ENCODE data around the gene CNN1. TPM values are rescaled to one million over a fixed set of nuclear protein-coding genes. Genes with fewer than 3 reads are reported as not detected.

CNN1 gene
- total RNA-seq = not detected in 2 replicates

DNA sequence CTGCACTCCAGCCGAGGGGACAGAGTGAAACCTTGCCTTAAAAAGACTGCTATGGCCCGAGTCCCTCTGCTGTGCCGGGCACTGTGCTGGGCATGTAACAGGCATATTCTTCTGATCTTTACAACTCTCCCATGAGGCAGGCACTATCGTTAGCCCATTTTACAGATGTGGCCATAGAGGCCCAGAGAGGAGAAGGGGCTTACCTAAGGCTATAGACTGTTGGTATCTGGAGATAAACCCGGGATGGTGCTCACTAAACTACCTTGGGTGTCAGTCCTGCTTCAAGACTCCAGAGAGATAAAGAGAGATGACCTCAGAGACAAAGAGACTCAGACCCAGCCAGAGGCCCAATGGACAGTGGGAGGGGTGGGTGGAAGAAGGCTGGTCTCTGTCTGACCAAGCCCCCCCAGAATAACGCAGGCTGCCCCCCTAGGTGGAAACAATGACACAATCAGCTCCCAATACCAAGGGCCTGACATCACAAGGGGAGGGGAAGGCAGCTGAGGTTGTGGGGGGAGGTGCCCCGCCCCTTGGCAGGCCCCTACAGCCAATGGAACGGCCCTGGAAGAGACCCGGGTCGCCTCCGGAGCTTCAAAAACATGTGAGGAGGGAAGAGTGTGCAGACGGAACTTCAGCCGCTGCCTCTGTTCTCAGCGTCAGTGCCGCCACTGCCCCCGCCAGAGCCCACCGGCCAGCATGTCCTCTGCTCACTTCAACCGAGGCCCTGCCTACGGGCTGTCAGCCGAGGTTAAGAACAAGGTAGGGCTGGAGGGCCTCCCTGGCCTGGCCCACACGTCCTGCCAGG is at the start of gene CNN1:
Gene CNN1, plus strand, starts transcription at position 620 of the 805 bp plus-strand sequence. Its CDS starts 77 bp downstream, at position 697.
- Mint-ChIP-seq H3K36me3 (ENCODE audit: low read depth) (no peaks in the 10 kb centered on the region), H3K4me1 (peaks cover 5% of the 10 kb centered on the region), H3K27ac (no peak within 1 kb of the TSS), H3K27me3 (peaks cover 31% of the 10 kb centered on the region), H3K4me3 (no peak within 1 kb of the TSS), H3K9me3 (no peaks in the 10 kb centered on the region)
- no peak for DNase-seq
- intact Hi-C loops (cut with micrococcal nuclease) = no loop called here

DNA sequence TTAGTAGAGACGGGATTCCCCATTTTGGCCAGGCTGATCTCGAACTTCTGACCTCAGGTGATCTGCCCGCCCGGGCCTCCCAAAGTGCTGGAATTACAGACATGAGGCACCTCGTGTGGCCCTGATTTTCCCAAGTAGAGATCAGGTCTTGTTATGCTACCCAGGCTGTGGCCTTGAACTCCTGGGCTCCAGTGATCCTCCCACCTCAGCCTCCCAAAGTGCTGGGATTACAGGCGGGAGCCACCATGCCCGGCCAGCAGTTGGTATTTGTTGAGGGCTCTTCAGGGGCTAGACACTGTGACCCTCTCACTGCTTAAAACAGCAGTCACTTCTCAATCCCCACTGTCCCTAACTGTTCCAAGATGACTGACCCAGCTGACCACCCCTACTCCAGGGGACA is 49.3 kb upstream of the CNN1 start:
- intact Hi-C loops (cut with micrococcal nuclease) = no loop called here

DNA sequence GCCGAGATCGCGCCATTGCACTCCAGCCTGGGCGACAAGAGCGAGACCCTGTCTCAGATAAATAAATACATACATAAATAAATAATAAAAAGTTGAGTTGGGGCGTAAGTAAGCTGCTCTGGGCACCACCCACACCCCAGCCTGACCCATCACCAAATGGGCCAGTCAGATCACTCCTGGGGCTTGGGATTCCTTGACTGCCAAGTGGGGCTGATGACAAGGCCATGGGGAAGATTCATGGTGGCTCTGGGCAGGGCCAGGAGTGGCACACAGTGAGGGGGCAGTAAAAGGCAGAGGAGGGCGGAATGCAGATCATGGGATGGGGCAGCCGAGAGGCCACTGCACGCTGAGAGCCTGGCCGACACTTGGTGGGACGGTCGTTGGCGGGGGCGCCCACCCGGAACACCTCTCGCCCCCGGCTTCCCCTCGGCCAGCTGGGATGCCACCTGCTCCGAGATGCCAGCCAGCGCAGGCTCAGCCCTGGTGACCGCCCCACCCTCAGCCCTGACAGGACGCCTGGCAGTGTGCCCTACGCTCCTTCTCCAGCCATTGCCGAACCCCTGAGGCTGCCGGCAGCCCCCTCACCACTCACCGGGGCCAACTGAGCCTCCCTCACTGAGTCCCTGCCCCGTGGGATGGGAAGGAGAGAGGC is 43.9 kb upstream of the CNN1 start:
- peaks cover 22% of the 10 kb centered on the region for H3K36me3 Mint-ChIP-seq (ENCODE audit: low read depth)
- no peak overlapping the region for H3K27ac Mint-ChIP-seq
- intact Hi-C loops (cut with micrococcal nuclease) = no loop called here
- H3K27me3 Mint-ChIP-seq = no peaks in the 10 kb centered on the region
- no peaks in the 10 kb centered on the region for H3K9me3 Mint-ChIP-seq
- H3K4me1 Mint-ChIP-seq = no peaks in the 10 kb centered on the region
- DNase-seq = no peak
- H3K4me3 Mint-ChIP-seq = no peak overlapping the region

More for the DNA sequence above, 49.3 kb upstream of the CNN1 start:
- no peaks in the 10 kb centered on the region for H3K4me1 Mint-ChIP-seq
- DNase-seq = no peak
- H3K36me3 Mint-ChIP-seq (ENCODE audit: low read depth) = peaks cover 22% of the 10 kb centered on the region
- no peak overlapping the region for H3K27ac Mint-ChIP-seq
- H3K4me3 Mint-ChIP-seq = no peak overlapping the region
- no peaks in the 10 kb centered on the region for H3K9me3 Mint-ChIP-seq
- H3K27me3 Mint-ChIP-seq = no peaks in the 10 kb centered on the region

DNA sequence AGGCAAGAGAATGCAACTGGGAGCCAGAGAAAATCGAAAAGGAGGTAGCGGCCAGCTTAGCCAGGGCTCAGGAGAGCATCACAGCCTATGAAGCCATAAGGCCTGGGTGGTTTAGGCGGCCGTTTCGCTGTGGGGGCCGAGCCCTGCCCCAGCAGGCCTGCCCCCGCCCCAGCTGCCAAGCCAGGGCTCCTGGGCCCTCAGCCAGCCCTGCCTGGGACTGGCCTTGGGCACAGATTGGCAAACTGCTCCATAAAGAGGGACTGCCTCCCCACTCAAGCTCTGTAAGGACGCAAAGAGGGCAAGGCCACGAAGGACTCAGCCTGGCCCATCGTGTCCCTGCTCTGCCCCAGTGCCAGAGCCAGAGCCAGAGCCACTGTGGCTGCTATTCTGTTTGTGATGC is 43.2 kb upstream of the CNN1 start:
- H3K4me3 Mint-ChIP-seq = no peak overlapping the region
- peaks cover 2% of the 10 kb centered on the region for H3K4me1 Mint-ChIP-seq
- no peaks in the 10 kb centered on the region for H3K27me3 Mint-ChIP-seq
- H3K36me3 Mint-ChIP-seq (ENCODE audit: low read depth) = peaks cover 22% of the 10 kb centered on the region
- H3K9me3 Mint-ChIP-seq = no peaks in the 10 kb centered on the region
- intact Hi-C loops (cut with micrococcal nuclease) = no loop called here
- no peak for DNase-seq
- no peak overlapping the region for H3K27ac Mint-ChIP-seq

DNA sequence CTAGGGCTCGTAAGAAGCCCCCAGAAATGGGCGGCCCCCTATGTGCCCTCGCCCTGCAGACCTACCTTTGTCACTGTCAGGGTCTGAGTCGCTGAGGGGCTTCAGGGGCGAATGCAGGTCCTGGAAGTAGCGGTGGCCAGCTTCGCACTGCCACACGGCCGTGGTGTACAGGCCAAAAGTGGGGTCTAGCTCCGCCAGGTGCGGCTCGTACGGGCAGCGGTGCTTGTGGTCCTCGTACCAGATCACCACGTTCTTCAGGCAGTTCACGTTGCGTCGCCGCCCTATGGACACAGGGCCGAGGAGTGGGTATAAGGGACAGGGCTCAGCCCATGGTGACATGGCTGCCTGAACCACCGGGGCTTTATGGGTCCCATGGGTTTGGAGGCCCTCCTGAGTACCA is 42.8 kb upstream of the CNN1 start:
- no peak overlapping the region for H3K27ac Mint-ChIP-seq
- H3K9me3 Mint-ChIP-seq = no peaks in the 10 kb centered on the region
- H3K4me1 Mint-ChIP-seq = peaks cover 2% of the 10 kb centered on the region
- no peak overlapping the region for H3K4me3 Mint-ChIP-seq
- H3K36me3 Mint-ChIP-seq (ENCODE audit: low read depth) = peaks cover 20% of the 10 kb centered on the region
- H3K27me3 Mint-ChIP-seq = no peaks in the 10 kb centered on the region
- intact Hi-C loops (cut with micrococcal nuclease) = no loop called here
- no peak for DNase-seq

DNA sequence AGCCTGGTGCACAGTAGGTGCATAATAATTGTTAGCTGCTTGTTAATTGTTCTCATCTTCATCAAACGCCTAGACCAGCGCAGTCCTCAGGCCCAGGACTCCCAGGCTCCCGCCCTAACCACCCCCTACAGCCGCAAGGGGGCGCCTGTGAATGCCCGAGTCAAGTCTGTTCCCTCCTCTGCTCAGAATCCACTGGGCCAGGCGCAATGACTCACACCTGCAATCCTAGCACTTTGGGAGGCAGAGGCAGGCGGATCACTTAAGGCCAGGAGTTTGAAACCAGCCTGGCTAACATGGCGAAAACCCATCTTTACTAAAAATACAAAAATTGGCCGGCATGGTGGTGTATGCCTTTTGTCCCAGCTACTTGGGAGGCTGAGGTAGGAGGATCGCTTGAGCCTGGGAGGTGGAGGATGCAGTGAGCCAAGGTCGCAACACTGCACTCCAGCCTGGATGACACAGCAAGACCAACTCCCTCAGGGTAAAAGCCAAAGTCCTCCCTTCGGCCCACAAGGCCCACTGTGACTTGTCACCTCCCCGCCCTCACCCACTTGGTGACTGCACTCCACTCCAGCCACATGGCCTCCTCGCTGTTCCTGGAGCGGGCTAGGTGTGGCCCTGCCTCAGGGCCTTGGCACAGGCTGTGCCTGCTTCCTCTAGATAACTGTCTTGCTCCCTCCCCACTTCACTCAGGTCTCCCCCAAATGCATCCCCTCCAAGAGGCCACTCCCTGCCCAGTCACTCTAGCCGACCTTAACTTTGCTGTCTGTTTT is 42.1 kb upstream of the CNN1 start:
- H3K27ac Mint-ChIP-seq = no peak overlapping the region
- H3K9me3 Mint-ChIP-seq = no peaks in the 10 kb centered on the region
- intact Hi-C loops (cut with micrococcal nuclease) = no loop called here
- H3K4me3 Mint-ChIP-seq = no peak overlapping the region
- H3K36me3 Mint-ChIP-seq (ENCODE audit: low read depth) = peaks cover 20% of the 10 kb centered on the region
- DNase-seq = peak; percentile 87
- peaks cover 2% of the 10 kb centered on the region for H3K4me1 Mint-ChIP-seq
- no peaks in the 10 kb centered on the region for H3K27me3 Mint-ChIP-seq

DNA sequence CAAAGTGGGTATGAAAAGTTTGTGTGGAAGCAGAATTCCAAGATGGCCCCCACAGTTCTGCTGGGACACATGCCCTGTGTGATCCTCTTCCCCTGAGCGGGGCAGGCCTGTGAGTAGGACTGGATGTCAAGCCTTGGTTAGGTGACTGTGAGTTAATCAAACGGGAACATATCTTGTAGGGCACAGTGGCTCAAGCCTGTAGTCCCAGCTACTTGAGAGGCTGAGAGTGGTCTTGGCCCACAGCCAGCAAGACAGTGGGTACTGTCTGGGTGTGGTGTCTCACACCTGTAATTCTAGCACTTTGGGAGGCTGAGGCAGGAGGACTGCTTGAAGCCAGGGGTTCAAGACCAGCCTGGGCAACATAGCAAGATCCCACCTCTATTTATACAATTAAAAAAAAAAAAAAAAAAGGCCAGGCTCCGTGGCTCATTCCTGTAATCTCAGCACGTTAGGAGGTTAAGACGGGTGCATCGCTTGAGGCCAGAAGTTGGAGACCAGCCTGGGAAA is 39.4 kb upstream of the CNN1 start:
- Mint-ChIP-seq H3K9me3 (no peaks in the 10 kb centered on the region), H3K27ac (no peak overlapping the region), H3K36me3 (ENCODE audit: low read depth) (peaks cover 15% of the 10 kb centered on the region), H3K4me3 (no peak overlapping the region), H3K4me1 (peaks cover 5% of the 10 kb centered on the region), H3K27me3 (no peaks in the 10 kb centered on the region)
- intact Hi-C loops (cut with micrococcal nuclease) = no loop called here
- no peak for DNase-seq

DNA sequence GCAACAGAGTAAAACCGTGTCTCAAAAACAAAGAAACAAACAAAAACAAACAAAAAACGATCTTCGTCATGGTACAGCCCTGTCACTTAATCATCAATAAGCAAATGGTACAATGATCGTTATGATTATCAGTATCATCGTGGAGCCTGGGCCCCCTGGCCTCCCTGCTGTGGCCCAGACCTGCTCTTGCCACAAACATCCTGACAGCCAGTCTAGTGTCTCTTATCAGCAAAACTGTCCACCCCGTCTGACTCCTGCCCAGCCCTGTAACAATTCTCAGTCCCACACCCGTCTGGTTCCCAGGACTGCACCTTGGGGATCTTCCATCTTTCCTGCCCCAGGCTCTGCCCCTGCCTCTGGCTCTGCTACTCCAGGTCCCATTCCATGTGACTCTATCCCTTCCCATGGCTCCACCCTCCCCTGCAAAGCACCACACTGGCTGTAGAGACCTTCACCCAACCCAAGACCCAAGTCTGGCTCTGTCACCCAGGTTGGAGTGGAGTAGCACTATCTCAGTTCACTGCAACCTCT is 38.7 kb upstream of the CNN1 start:
- H3K4me3 Mint-ChIP-seq = no peak overlapping the region
- H3K27ac Mint-ChIP-seq = no peak overlapping the region
- DNase-seq = no peak
- no peaks in the 10 kb centered on the region for H3K27me3 Mint-ChIP-seq
- H3K4me1 Mint-ChIP-seq = peaks cover 12% of the 10 kb centered on the region
- no peaks in the 10 kb centered on the region for H3K9me3 Mint-ChIP-seq
- intact Hi-C loops (cut with micrococcal nuclease) = no loop called here
- peaks cover 17% of the 10 kb centered on the region for H3K36me3 Mint-ChIP-seq (ENCODE audit: low read depth)

DNA sequence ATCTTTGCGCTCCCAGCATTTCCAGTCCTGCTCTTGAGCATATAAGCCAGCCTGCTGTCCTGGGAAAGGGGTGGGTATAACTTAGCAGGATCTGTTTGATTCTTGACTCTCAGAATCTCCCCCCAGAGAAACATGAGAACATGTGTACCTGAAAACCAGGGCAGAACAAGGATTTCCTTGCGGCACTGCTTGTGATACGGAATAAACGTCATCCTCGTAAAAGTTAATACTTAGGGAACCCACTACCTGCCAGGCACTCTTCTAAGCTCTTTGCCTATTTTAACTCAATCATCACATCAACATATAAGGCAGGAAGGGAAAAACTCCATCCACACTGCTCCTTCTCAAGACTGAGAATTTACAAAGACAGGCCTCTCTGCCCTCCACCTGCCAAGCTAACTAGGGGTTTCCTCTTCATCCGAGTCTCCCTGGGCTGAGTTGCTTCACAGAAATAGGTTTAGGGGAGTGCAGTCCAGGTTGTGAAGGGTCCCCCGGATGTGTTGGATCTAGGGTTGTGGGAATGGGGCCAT is 34.1 kb upstream of the CNN1 start:
- intact Hi-C loops (cut with micrococcal nuclease) = loop anchor here (1.0 to 5.0 kb wide), 6 partner anchors 22 to 542 kb away; partner anchors contain the start of genes ECSIT, ODAD3, PRKCSH and SMARCA4
- H3K4me3 Mint-ChIP-seq = peak overlapping the region; percentile 92
- no peaks in the 10 kb centered on the region for H3K27me3 Mint-ChIP-seq
- DNase-seq = no peak
- peaks cover 20% of the 10 kb centered on the region for H3K36me3 Mint-ChIP-seq (ENCODE audit: low read depth)
- H3K4me1 Mint-ChIP-seq = peaks cover 20% of the 10 kb centered on the region
- H3K9me3 Mint-ChIP-seq = no peaks in the 10 kb centered on the region
- H3K27ac Mint-ChIP-seq = peak overlapping the region; percentile 81

DNA sequence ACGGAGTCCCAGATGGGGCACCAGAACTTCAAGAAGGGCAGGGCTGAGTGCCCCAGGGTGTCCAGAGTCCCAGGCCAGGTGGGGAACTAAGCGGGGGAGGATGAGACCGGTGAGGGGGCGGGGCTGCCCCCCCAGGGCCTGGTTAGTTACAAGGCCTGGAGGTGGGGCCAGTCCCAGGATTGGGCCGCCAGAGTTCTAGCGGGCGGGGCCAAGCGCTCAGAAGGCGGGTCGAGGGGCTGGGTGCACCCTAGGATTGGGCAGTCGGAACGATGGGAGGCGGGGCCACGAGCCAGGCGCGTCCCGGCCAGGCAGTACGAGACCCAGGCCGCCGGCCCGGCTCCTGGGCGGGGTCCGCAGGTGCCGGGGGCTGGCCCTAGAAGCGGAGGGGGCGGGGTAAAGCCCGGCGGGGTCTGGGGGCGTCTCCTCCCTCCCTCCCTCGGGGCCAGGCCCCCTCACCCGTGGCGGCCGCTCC is 33.6 kb upstream of the CNN1 start:
- Mint-ChIP-seq H3K4me3 (peak overlapping the region; percentile 92), H3K36me3 (ENCODE audit: low read depth) (peaks cover 17% of the 10 kb centered on the region), H3K9me3 (no peaks in the 10 kb centered on the region), H3K4me1 (peaks cover 20% of the 10 kb centered on the region), H3K27me3 (no peaks in the 10 kb centered on the region), H3K27ac (peak overlapping the region; percentile 97)
- DNase-seq = peak; percentile 99
- intact Hi-C loops (cut with micrococcal nuclease) = loop anchor here (1.0 to 5.0 kb wide), 6 partner anchors 23 to 543 kb away; partner anchors contain the start of genes ECSIT, ODAD3, PRKCSH and SMARCA4

DNA sequence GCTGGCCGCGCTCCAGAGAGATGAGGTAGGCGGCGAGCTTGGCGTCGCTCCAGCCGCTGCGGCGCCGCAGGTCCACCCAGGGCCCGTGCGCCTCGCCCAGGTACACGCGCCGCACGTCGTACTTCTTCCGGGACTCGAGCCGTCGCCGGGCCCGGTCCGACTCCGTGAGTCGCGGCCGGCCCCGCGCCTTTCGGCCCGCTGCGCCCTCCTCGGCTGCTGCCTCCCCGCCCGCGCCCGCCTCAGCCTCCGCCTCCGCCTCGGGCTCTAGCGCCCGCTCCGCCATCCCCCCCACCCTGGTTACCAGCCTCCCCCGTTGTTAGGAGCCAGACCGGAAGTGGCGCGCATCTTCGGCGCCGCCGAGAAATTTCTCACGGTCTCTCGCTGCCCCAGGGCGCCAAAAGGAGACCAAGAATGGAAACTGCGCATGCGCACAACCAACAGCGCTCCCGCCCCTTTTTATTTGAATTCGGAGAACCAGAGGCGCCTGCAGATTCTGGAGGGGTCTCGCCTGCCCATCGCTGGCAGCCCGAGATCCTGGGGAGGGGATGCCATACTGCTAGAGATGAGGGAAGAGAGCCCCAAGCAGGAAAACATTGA is 33.0 kb upstream of the CNN1 start, which contains the start of gene ZNF653:
Gene ZNF653, minus strand, starts transcription at position 336 of the 597 bp plus-strand sequence. Its CDS starts 53 bp downstream, at position 283.
- Mint-ChIP-seq H3K27me3 (no peaks in the 10 kb centered on the region), H3K4me3 (peak within 1 kb of the TSS; percentile 92), H3K36me3 (ENCODE audit: low read depth) (peaks cover 20% of the 10 kb centered on the region), H3K27ac (peak within 1 kb of the TSS; percentile 97), H3K9me3 (no peaks in the 10 kb centered on the region), H3K4me1 (peaks cover 18% of the 10 kb centered on the region)
- DNase-seq = peak; percentile 99
- intact Hi-C loops (cut with micrococcal nuclease) = loop anchor here (1.0 to 5.0 kb wide), 6 partner anchors 23 to 543 kb away; partner anchors contain the start of genes ECSIT, ODAD3, PRKCSH and SMARCA4

DNA sequence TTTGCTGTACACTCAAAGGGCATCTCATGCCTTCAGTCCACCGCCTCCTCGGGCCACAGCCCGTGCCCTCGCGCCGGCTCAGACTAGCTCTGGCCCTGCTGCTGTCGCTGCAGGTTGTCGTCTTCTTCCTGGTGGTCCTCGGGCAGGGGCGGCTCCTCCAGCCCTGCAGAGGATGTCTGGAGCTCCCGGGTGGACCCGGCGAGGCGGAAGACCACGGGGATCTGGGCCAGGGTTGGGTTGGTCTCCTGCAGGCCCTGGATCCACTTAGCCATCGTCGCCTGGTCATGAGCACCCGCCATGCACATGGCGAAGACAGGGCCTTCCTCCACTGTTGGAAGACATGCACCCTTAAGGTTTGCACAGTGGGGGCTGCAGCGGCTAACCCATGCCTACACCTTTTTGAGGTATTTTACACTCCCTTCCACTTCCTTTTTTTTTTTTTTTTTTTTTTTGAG is 32.5 kb upstream of the CNN1 start:
- peaks cover 21% of the 10 kb centered on the region for H3K36me3 Mint-ChIP-seq (ENCODE audit: low read depth)
- peak overlapping the region; percentile 97 for H3K27ac Mint-ChIP-seq
- H3K9me3 Mint-ChIP-seq = no peaks in the 10 kb centered on the region
- no peaks in the 10 kb centered on the region for H3K27me3 Mint-ChIP-seq
- intact Hi-C loops (cut with micrococcal nuclease) = loop anchor here (5.0 kb wide), 1 partner anchor 544 kb away; the partner anchor contains the start of gene SMARCA4
- H3K4me1 Mint-ChIP-seq = peaks cover 18% of the 10 kb centered on the region
- peak overlapping the region; percentile 92 for H3K4me3 Mint-ChIP-seq
- no peak for DNase-seq
